Stimulated activated naive CD8-positive, alpha-beta T cell treated with anti-CD3 and anti-CD28 coated beads, Interleukin-15, amount 100 ng/mL, for 72 hours (primary cell): ENCODE results near the gene OR2B2.
"Not testable (repeated sequence)": the region's sequence is repeated elsewhere in the genome, so short reads cannot be mapped to it uniquely, and the experiment has no call there.

Source experiments
- ATAC-seq: fragments of 150-1000 bp; cut with Tn5 transposase; 2 replicates; pipeline ENCODE4 v1.10.0; 2021; ENCODE audit warnings: mild to moderate bottlenecking, moderate library complexity
- DNase-seq, 2 donors: peaks; one replicate each; pipeline ENCODE4 v3.0.0; 2021 to 2022
- H3K27ac Mint-ChIP-seq, 2 donors: one replicate each; pipeline ENCODE4 v1.8.0; 2022; ENCODE audit warnings: mild to moderate bottlenecking in 2 of 2, mixed read lengths in 2 of 2, moderate library complexity in 2 of 2
- H3K27me3 Mint-ChIP-seq: one replicate; pipeline ENCODE4 v1.8.0; 2022; ENCODE audit warnings: mixed read lengths
- H3K4me1 Mint-ChIP-seq: one replicate; pipeline ENCODE4 v1.8.0; 2022; ENCODE audit warnings: mild to moderate bottlenecking, mixed read lengths
- H3K4me3 Mint-ChIP-seq, 2 donors: one replicate each; pipeline ENCODE4 v1.8.0; 2022; ENCODE audit warnings: mild to moderate bottlenecking in 2 of 2, mixed read lengths in 2 of 2, moderate library complexity in 1 of 2
- H3K9me3 Mint-ChIP-seq, 2 donors: one replicate each; pipeline ENCODE4 v1.8.0; 2022; ENCODE audit warnings: mixed read lengths in 2 of 2

The OR2B2 gene

DNA sequence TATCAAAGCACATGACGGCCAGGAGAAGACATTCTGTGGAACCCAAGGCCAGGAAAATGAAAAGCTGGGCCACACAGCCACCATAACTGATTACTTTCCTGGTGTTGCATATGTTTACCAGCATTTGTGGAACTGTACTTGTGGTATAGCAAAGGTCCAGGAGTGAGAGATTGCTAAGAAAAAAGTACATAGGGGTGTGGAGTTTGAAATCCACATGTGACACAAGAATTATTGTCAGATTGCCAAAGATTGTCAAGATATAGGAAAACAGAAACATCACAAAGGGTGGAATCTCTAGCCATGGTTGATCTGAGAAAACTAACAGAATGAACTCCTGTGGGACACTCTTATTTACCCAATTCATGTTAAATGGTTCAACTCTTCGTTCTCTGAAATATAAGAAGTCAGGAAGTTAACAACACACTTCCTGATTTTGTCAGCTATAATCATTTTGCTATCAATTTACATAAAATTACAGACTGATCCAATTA lies at the start of gene OR2B2:
Gene OR2B2, minus strand, starts transcription at position 441 of the 491 bp plus-strand sequence. Its CDS starts 77 bp downstream, at position 364.
- H3K27ac Mint-ChIP-seq, result no peak within 1 kb of the TSS
- H3K4me1 Mint-ChIP-seq, result no peaks in the 10 kb centered on the region
- no peaks in the 10 kb centered on the region for H3K9me3 Mint-ChIP-seq
- H3K27me3 Mint-ChIP-seq, result peaks cover 27% of the 10 kb centered on the region
- no peak for ATAC-seq
- no peak for DNase-seq
- H3K4me3 Mint-ChIP-seq, result no peak within 1 kb of the TSS

DNA sequence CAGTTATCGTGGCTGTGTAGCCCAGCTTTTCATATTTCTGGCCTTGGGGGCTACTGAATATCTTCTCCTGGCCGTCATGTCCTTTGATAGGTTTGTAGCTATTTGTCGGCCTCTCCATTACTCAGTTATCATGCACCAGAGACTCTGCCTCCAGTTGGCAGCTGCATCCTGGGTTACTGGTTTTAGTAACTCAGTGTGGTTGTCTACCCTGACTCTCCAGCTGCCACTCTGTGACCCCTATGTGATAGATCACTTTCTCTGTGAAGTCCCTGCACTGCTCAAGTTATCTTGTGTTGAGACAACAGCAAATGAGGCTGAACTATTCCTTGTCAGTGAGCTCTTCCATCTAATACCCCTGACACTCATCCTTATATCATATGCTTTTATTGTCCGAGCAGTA lies 45.3 kb upstream of the OR2B2 start:
- H3K9me3 Mint-ChIP-seq, result no peaks in the 10 kb centered on the region
- H3K4me1 Mint-ChIP-seq, result no peaks in the 10 kb centered on the region
- peaks cover 39% of the 10 kb centered on the region for H3K27me3 Mint-ChIP-seq
- H3K4me3 Mint-ChIP-seq, result no peak overlapping the region
- no peak for DNase-seq
- no peak overlapping the region for H3K27ac Mint-ChIP-seq
- ATAC-seq, result no peak

DNA sequence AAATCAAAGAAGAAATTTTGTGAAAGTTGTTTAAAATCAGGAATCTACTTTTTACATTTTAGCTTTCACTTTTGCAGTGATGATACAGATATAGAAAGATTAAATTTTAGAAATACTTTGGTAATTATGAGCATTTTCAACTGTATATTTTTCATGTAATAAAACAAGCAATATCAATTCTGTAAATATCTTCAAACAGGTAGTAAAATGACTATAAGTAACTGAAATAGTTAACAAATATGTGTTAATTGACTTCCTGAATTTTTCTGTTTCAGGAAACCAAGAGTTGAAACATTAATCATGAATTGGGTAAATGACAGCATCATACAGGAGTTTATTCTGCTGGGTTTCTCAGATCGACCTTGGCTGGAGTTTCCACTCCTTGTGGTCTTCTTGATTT lies 44.7 kb upstream of the OR2B2 start, which contains the start of gene OR2B6:
Gene OR2B6, plus strand, starts transcription at position 301 of the 400 bp plus-strand sequence. Its CDS starts 0 bp downstream, at position 301.
- H3K27me3 Mint-ChIP-seq, result peaks cover 43% of the 10 kb centered on the region
- DNase-seq (no peak), ATAC-seq (no peak)
- H3K4me1 Mint-ChIP-seq, result no peaks in the 10 kb centered on the region
- H3K27ac Mint-ChIP-seq, result peak within 1 kb of the TSS in 1 of 2 donors; percentile 48
- H3K4me3 Mint-ChIP-seq, result no peak within 1 kb of the TSS
- H3K9me3 Mint-ChIP-seq, result no peaks in the 10 kb centered on the region

DNA sequence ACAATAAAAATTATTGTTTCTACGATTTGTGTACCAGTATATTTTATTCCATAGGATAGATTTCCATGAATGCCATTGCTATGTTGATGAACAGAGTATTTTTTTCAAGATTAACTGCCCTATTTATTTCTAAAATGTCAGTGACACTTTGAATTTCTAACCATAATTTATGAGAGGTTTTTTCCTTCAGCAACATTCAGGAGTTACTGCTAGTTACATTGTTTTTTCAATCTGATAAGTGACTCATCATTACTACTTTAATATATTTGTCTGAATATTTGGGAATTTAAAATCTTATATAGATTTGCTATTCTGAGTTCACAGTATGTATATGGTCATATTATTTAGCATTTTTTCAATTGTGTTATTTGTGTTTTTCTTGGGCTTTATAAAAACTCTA lies 38.8 kb upstream of the OR2B2 start:
- Mint-ChIP-seq H3K4me3 (no peak overlapping the region), H3K27me3 (peaks cover 41% of the 10 kb centered on the region), H3K4me1 (no peaks in the 10 kb centered on the region), H3K9me3 (no peaks in the 10 kb centered on the region), H3K27ac (no peak overlapping the region)
- DNase-seq (no peak), ATAC-seq (no peak)

DNA sequence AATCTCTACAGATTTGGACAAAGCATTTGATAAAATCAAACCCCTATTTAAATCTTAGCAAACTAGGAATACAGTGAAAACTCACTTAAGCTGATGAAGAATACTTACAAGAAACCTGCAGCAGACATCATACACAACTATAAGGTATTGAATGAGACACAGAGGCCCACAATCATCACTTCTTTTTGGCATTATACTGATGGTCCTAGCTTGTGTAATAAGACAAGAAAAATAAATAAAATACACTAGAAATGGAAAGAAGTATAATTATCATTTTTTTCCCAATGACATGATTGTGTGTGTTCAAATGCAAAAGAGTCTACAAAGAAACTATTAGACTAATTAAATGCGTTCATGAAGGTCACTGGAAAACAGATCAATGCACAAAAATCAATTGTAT lies 36.0 kb upstream of the OR2B2 start:
- H3K27ac Mint-ChIP-seq, result no peak overlapping the region
- no peak for DNase-seq
- H3K4me1 Mint-ChIP-seq, result no peaks in the 10 kb centered on the region
- no peaks in the 10 kb centered on the region for H3K9me3 Mint-ChIP-seq
- H3K4me3 Mint-ChIP-seq, result no peak overlapping the region
- peaks cover 29% of the 10 kb centered on the region for H3K27me3 Mint-ChIP-seq
- ATAC-seq, result no peak

DNA sequence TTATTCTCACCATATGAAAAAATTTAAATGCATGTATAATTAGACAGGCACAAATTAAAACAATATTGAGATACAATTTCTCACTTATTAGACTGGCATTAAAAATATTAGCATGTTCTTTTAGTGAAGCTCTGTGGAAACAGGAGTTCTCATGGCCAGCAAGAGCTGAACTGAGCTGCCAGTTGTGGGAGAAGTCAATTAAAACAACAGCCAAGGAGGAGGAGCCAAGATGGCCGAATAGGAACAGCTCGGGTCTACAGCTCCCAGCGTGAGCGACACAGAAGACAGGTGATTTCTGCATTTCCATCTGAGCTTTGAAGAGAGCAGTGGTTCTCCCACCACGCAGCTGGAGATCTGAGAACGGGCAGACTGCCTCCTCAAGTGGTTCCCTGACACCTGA lies 30.9 kb upstream of the OR2B2 start:
- DNase-seq, H3K4me1 Mint-ChIP-seq, ATAC-seq, H3K27ac Mint-ChIP-seq, H3K9me3 Mint-ChIP-seq, H3K4me3 Mint-ChIP-seq: not testable (repeated sequence)
- H3K27me3 Mint-ChIP-seq, result peaks cover 55% of the 10 kb centered on the region

DNA sequence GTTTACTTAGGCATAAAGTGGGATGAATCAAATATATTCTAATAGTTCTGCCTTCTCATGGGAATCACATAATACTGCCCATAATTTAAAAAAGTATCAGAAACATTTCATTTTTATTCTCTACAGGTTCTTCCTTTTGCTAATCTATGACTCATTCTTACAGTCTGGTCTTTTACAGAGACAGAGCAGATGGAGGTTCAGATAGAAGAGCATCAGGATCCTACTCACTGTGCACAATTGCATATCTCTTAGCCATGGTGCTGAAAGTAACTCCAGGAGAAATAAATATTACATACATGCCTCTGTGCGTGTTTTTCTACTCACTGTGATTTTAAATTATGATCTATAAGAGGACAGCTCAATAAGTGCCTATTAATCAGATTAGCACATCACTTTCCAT lies 28.6 kb upstream of the OR2B2 start:
- DNase-seq (no peak), ATAC-seq (no peak)
- Mint-ChIP-seq H3K4me1 (no peaks in the 10 kb centered on the region), H3K27me3 (peaks cover 57% of the 10 kb centered on the region), H3K9me3 (no peaks in the 10 kb centered on the region), H3K4me3 (no peak overlapping the region), H3K27ac (no peak overlapping the region)

DNA sequence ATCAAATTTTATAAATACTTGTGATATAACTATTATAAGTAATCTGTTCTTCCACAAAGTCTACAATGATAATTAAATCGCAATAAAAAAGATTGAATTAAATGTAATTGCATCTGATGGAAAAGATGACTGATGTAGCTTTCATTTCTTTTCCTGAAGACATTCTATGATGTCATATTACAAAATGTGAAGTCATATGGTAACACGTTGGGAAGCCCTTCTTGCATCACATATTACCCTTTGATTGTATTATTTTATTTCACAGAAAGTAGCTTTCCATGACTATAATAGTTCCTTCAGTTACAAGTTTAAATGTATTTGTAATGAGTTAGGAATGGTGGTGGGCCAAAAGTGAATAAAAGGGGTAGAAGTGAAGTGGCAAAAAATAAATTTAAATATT lies 19.0 kb upstream of the OR2B2 start:
- Mint-ChIP-seq H3K4me1 (no peaks in the 10 kb centered on the region), H3K27ac (no peak overlapping the region), H3K4me3 (no peak overlapping the region), H3K27me3 (peaks cover 26% of the 10 kb centered on the region), H3K9me3 (no peaks in the 10 kb centered on the region)
- ATAC-seq, result no peak
- no peak for DNase-seq

DNA sequence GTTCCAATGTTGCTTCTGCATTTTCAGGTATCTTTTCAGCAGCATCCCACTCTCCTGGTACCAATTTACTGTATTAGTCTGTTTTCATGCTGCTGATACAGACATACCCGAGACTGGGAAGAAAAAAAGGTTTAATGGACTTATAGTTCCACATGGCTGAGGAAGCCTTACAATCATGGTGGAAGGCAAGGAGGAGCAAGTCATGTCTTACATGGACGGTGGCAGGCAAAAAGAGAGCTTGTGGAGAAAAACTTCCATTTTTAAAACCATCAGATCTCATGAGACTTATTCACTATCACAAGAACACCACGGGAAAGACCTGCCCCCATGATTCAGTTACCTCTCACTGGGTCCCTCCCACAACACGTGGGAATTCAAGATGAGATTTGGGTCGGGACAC lies 17.7 kb upstream of the OR2B2 start:
- not testable (repeated sequence) for DNase-seq, H3K9me3 Mint-ChIP-seq, H3K27ac Mint-ChIP-seq, ATAC-seq, H3K4me3 Mint-ChIP-seq, H3K4me1 Mint-ChIP-seq
- peaks cover 26% of the 10 kb centered on the region for H3K27me3 Mint-ChIP-seq

DNA sequence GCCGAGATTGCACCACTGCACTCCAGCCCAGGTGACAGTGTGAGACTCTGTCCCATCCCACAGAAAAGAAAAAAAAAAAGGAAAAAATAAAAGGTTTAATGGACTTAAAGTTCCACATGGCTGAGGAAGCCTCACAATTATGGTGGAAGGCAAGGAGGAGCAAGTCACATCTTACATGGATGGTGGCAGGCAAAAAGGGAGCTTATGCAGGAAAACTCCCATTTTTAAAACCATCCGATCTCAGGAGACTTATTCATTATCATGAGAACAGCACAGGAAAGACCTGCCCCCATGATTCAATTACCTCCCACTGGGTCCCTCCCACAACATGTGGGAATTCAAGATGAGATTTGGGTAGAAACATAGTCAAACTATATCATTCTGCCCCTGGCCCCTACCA lies 15.8 kb upstream of the OR2B2 start:
- ATAC-seq, H3K27ac Mint-ChIP-seq, H3K4me1 Mint-ChIP-seq, H3K4me3 Mint-ChIP-seq, DNase-seq, H3K9me3 Mint-ChIP-seq: not testable (repeated sequence)
- peaks cover 20% of the 10 kb centered on the region for H3K27me3 Mint-ChIP-seq

DNA sequence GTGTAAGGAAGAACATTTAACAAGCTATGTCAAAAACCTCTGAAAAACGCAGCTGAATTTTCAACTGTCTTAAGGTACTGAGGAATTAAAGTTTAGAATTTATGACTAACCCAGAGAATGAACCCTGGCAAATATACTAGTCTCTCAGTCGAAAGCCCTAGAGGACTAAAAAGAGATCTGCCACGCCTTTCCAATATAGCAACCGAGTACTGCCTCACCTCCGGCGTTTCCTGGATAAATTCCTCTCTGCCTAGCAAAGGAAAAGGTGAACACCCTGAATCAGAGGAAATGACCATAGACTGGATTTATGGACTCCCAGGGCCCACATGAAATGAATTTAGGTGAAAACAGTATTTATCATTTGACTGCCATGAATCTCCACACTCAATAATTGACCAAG lies 12.0 kb upstream of the OR2B2 start:
- no peaks in the 10 kb centered on the region for H3K4me1 Mint-ChIP-seq
- H3K4me3 Mint-ChIP-seq, result no peak overlapping the region
- DNase-seq, result no peak
- H3K9me3 Mint-ChIP-seq, result no peaks in the 10 kb centered on the region
- ATAC-seq, result no peak
- no peak overlapping the region for H3K27ac Mint-ChIP-seq
- peaks cover 21% of the 10 kb centered on the region for H3K27me3 Mint-ChIP-seq

DNA sequence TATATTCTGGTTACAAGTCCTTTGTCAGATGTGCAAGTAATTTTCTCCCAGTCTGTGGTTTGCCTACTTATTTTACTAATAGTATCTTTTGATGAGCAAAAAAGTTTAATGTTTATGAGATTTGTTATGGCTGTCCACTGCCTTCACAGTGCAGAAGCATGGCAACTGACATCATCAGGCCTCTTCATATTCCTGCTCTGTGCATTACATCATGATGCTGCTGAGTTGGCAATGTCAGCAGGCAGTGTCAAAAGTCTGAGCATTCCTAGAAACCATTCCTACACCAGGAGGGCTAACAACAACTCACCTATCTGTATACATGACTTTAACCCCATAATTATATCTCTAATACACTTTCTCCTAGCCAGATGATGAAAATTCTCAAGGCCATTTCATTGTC lies 10.8 kb upstream of the OR2B2 start:
- Mint-ChIP-seq H3K4me1 (no peaks in the 10 kb centered on the region), H3K4me3 (no peak overlapping the region), H3K27me3 (peaks cover 13% of the 10 kb centered on the region), H3K27ac (no peak overlapping the region), H3K9me3 (no peaks in the 10 kb centered on the region)
- DNase-seq (no peak), ATAC-seq (no peak)

DNA sequence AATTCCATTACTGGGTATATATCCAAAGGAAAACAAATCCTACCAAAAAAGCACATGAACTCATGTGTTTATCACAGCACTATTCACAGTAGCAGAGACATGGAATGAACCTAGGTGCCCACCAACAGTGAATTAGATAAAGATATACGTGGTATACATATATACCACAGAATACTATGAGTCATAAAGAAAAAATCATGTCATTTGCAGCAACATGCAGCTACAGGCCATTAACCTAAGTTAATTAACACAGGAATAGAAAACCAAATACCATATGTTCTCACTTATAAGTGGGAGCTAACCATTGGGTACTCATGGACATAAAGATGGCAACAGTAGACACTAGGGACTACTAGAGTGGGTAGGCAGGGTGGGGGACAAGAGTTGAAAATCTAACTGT lies 4.2 kb downstream of the OR2B2 start:
- peaks cover under 1% of the 10 kb centered on the region for H3K4me1 Mint-ChIP-seq
- H3K9me3 Mint-ChIP-seq, result no peaks in the 10 kb centered on the region
- no peak overlapping the region for H3K27ac Mint-ChIP-seq
- no peak for DNase-seq
- ATAC-seq, result peak; percentile 73
- H3K4me3 Mint-ChIP-seq, result no peak overlapping the region
- peaks cover 42% of the 10 kb centered on the region for H3K27me3 Mint-ChIP-seq

DNA sequence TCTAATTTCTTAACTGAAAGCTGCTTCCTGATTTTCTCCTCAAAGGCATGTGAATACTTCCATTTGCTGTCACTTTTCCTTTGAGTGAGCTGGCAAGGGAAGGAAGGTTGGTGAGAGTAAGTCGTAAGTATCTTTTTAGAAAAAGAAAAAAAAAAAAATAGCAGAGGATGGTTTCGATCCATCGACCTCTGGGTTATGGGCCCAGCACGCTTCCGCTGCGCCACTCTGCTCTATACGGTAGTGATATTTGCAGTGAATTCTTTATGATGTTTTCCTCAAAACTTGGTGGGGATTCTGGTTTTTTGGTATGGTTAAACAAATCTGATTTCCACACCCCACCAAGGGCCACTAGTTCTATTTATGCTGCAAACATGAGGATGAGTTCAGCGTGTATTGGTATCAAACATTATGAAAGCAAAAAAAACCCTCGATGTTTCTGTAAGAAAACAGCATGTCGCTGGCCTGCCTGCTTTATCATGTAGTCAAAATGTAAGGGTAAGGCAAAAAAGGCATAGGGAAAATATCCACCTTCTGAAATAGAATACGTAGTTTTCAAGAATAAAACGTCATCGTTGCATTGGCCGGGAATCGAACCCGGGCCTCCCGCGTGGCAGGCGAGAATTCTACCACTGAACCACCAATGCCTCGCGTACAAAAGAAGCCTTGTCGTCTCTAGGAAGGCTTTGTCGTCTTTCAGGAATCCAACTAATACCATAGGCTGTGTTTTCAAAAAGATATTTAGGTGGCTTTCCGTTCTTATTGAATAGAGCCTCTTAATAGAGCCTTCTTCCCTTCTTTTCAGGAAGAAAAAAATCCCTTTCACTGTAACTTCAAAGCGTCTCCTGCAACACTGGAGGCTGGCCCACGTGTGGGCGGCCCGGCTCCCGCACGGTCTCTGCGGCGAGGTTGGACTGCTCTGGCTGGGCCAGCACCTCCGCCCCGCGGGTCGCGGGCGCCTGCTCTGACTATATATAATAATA lies 9.6 kb downstream of the OR2B2 start:
- peak overlapping the region; percentile 81 to 84 for H3K4me3 Mint-ChIP-seq
- H3K4me1 Mint-ChIP-seq, result peaks cover 10% of the 10 kb centered on the region
- peaks cover 28% of the 10 kb centered on the region for H3K27me3 Mint-ChIP-seq
- DNase-seq (peak; percentile 86 to 89), ATAC-seq (peak; percentile 89)
- no peaks in the 10 kb centered on the region for H3K9me3 Mint-ChIP-seq
- H3K27ac Mint-ChIP-seq, result peak overlapping the region; percentile 93 to 100

DNA sequence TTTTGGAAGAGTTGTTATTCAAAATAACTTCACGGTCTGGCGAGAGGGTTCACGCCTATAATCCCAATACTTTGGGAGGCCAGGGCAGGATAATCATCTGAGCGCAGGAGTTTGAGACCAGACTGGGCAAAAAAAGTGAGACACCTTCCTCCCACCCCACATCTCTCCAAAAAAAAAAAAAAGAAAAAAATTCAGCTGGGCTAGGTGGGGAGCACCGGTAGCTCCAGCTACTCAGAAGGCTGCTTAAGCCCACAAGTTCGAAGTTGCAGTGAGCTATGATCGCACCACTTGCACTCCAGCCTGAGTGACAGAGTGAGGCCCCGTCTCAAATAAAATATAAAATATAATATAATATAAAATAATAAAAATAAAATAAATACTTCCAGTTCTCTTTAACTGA lies 10.4 kb downstream of the OR2B2 start:
- ATAC-seq (no peak), DNase-seq (no peak)
- peak overlapping the region in 1 of 2 donors; percentile 34 for H3K27ac Mint-ChIP-seq

DNA sequence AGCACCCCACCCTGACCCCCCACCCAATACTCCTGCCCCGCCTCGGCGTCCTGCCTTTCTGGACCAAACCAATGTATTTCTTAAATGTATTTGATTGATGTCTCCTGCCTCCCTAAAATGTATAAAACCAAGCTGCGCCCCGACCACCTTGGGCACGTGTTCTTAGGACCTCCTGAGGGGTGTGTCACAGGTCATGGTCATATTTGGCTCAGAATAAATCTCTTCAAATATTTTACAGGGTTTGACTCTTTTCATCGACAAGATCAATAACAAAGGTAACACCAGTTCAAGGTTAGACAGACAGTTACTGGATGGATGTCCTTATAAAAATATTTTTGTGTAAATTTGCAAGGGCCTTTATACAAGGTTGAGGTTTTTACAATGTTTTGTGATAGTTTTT lies 12.0 kb downstream of the OR2B2 start:
- H3K27ac Mint-ChIP-seq, DNase-seq: not testable (repeated sequence)
- peaks cover 10% of the 10 kb centered on the region for H3K4me1 Mint-ChIP-seq

More for the DNA sequence above, 10.4 kb downstream of the OR2B2 start:
- Mint-ChIP-seq H3K4me3 (peak overlapping the region in 1 of 2 donors; percentile 81), H3K27me3 (peaks cover 22% of the 10 kb centered on the region), H3K4me1 (peaks cover 10% of the 10 kb centered on the region), H3K9me3 (no peaks in the 10 kb centered on the region)

More for the DNA sequence above, 12.0 kb downstream of the OR2B2 start:
- not testable (repeated sequence) for ATAC-seq, H3K4me3 Mint-ChIP-seq, H3K9me3 Mint-ChIP-seq
- H3K27me3 Mint-ChIP-seq, result peaks cover 12% of the 10 kb centered on the region
